HEK293 (cell line): Measurements from ENCODE around the gene IL3.

ENCODE experiments used
- CTCF ChIA-PET: fragments of 350-600 bp; formaldehyde crosslinking; extraction: SDS; loops from one replicate; lab custom pipeline; 2021; ENCODE audit warnings: antibody characterized with exemption; lab: Yijun Ruan, JAX
- POLR2A ChIA-PET: fragments of 300-600 bp; formaldehyde crosslinking; extraction: SDS; loops from one replicate; lab custom pipeline; 2020; ENCODE audit warnings: antibody characterized with exemption, inconsistent platforms; lab: Yijun Ruan, JAX
- H3K27ac ChIP-seq: fragments of 200-500 bp; sonication (Bioruptor generic); 2 replicates; pipeline ENCODE4 v1.5.1; 2014; ENCODE audit warnings: low read depth, low read length, control low read depth, inconsistent platforms; ENCODE audit errors: extremely low read depth
- H3K36me3 ChIP-seq, 2 experiments: fragments of 200-500 bp in 1 of 2; sonication (Bioruptor generic) in 1 of 2; 1 replicate in 1 of 2; 2 replicates in 1 of 2; pipeline ENCODE4 v1.5.1; 2014 to 2017; ENCODE audit warnings: inconsistent platforms in 2 of 2, low read length in 2 of 2; ENCODE audit not compliant: control insufficient read depth in 2 of 2, insufficient read depth in 1 of 2
- H3K4me1 ChIP-seq: fragments of 200-500 bp; sonication (Bioruptor generic); 2 replicates; pipeline ENCODE4 v1.5.1; 2014; ENCODE audit warnings: mild to moderate bottlenecking, low read length, inconsistent platforms; ENCODE audit not compliant: control insufficient read depth, insufficient read depth
- H3K4me3 ChIP-seq: 2 replicates; pipeline ENCODE4 v1.5.1; 2011; ENCODE audit warnings: low read depth, mild to moderate bottlenecking, control low read depth, low read length, moderate library complexity
- H3K9me3 ChIP-seq: fragments of 200-500 bp; sonication (Bioruptor generic); 2 replicates; pipeline ENCODE4 v1.5.1; 2014; ENCODE audit warnings: low read depth, low read length, inconsistent platforms; ENCODE audit not compliant: control insufficient read depth, insufficient read depth
- BCL6B ChIP-seq: fragments of 450-650 bp; formaldehyde crosslinking; IDR thresholded peaks from 2 replicates; pipeline ENCODE4 v1.5.1; 2017; ENCODE audit warnings: missing biosample characterization, missing genetic modification characterization
- HOXD13 ChIP-seq: sonication (generic); formaldehyde crosslinking; IDR thresholded peaks from 2 replicates; pipeline ENCODE4 v1.8.0; 2022; ENCODE audit warnings: missing genetic modification reagents, borderline replicate concordance
- PRDM10 ChIP-seq: fragments of 450-650 bp; formaldehyde crosslinking; IDR thresholded peaks from 2 replicates; pipeline ENCODE4 v1.5.1; 2016; ENCODE audit warnings: missing biosample characterization, missing genetic modification characterization
- ZBTB26 ChIP-seq: fragments of 450-650 bp; formaldehyde crosslinking; optimal IDR thresholded peaks from 2 replicates; pipeline ENCODE3; 2016; ENCODE audit warnings: missing biosample characterization, mild to moderate bottlenecking, missing genetic modification characterization
- ZFHX2 ChIP-seq: fragments of 450-650 bp; formaldehyde crosslinking; conservative IDR thresholded peaks from 2 replicates; pipeline ENCODE4 v1.5.1; 2016; ENCODE audit warnings: missing biosample characterization, missing genetic modification characterization
- ZNF114 ChIP-seq: fragments of 450-650 bp; formaldehyde crosslinking; IDR thresholded peaks from 2 replicates; pipeline ENCODE4 v1.5.0; 2017; ENCODE audit warnings: missing biosample characterization, missing genetic modification characterization
- ZNF132 ChIP-seq: fragments of 450-650 bp; formaldehyde crosslinking; IDR thresholded peaks from 2 replicates; pipeline ENCODE4 v1.5.1; 2017; ENCODE audit warnings: missing biosample characterization, missing genetic modification characterization, borderline replicate concordance
- ZNF148 ChIP-seq: fragments of 450-650 bp; formaldehyde crosslinking; IDR thresholded peaks from 2 replicates; pipeline ENCODE4 v1.5.0; 2017; ENCODE audit warnings: missing biosample characterization, missing genetic modification characterization, borderline replicate concordance
- ZNF26 ChIP-seq: fragments of 450-650 bp; formaldehyde crosslinking; IDR thresholded peaks from 2 replicates; pipeline ENCODE4 v1.5.1; 2016; ENCODE audit warnings: missing biosample characterization, missing genetic modification characterization
- ZNF266 ChIP-seq: fragments of 450-650 bp; formaldehyde crosslinking; IDR thresholded peaks from 2 replicates; pipeline ENCODE4 v1.5.1; 2016; ENCODE audit warnings: missing biosample characterization, missing genetic modification characterization, low read depth
- ZNF274 ChIP-seq, 2 experiments: fragments of 200-500 bp in 1 of 2; fragments of 450-650 bp in 1 of 2; sonication (Bioruptor generic) in 1 of 2; formaldehyde crosslinking in 1 of 2; IDR thresholded peaks; 2 replicates each; pipeline versions ENCODE4 v1.5.1 to v1.6.1; 2014 to 2016; ENCODE audit warnings: borderline replicate concordance in 1 of 2, inconsistent platforms in 1 of 2, low read length in 1 of 2, missing biosample characterization in 1 of 2, missing genetic modification characterization in 1 of 2
- ZNF398 ChIP-seq: fragments of 450-650 bp; formaldehyde crosslinking; IDR thresholded peaks from 2 replicates; pipeline ENCODE4 v1.5.1; 2017; ENCODE audit warnings: missing biosample characterization, missing genetic modification characterization
- ZNF416 ChIP-seq: fragments of 450-650 bp; formaldehyde crosslinking; IDR thresholded peaks from 2 replicates; pipeline ENCODE4 v1.5.1; 2016; ENCODE audit warnings: missing biosample characterization, missing genetic modification characterization
- ZNF423 ChIP-seq: fragments of 450-650 bp; formaldehyde crosslinking; IDR thresholded peaks from 2 replicates; pipeline ENCODE4 v1.5.1; 2016; ENCODE audit warnings: missing biosample characterization, missing genetic modification characterization
- ZNF548 ChIP-seq: fragments of 450-650 bp; formaldehyde crosslinking; IDR thresholded peaks from 2 replicates; pipeline ENCODE4 v1.5.1; 2016; ENCODE audit warnings: missing biosample characterization, missing genetic modification characterization
- ZNF623 ChIP-seq: fragments of 450-650 bp; formaldehyde crosslinking; IDR thresholded peaks from 2 replicates; pipeline ENCODE4 v1.5.1; 2016; ENCODE audit warnings: missing biosample characterization, missing genetic modification characterization
- ZNF626 ChIP-seq: fragments of 450-650 bp; sonication (Bioruptor Pico); formaldehyde crosslinking; IDR thresholded peaks from 2 replicates; pipeline ENCODE4 v1.5.1; 2018; ENCODE audit warnings: missing biosample characterization, missing genetic modification characterization, inconsistent platforms
- ZNF785 ChIP-seq: fragments of 450-650 bp; formaldehyde crosslinking; IDR thresholded peaks from 2 replicates; pipeline ENCODE4 v1.5.1; 2016; ENCODE audit warnings: missing biosample characterization, missing genetic modification characterization

The IL3 gene

GRCh38 chr5:132020568-132021339 is 39.7 kb upstream of the IL3 start:
- Histone ChIP-seq H3K4me3 (no peak overlapping the region), H3K4me1 (no peaks in the 10 kb centered on the region), H3K27ac (no peak overlapping the region), H3K36me3 (no peaks in the 10 kb centered on the region), H3K9me3 (no peaks in the 10 kb centered on the region)
- POLR2A ChIA-PET, result interaction anchor here (0.5 kb wide), 1 partner anchor 39 kb away, joined by 3 read pairs; no protein-coding TSS in a partner anchor
- CTCF ChIA-PET, result interaction anchor here (0.6 kb wide), 2 partner anchors 42 to 223 kb away, joined by 3 read pairs; no protein-coding TSS in a partner anchor
- TF ChIP-seq HOXD13 (no peak), ZNF626 (tag by site-specific recombination) (no peak), ZNF785 (tag by site-specific recombination) (no peak), ZNF266 (tag by site-specific recombination) (no peak), PRDM10 (tag by site-specific recombination) (no peak), ZBTB26 (no peak), ZNF114 (no peak), ZNF148 (tag by site-specific recombination) (no peak), ZFHX2 (no peak), ZNF132 (tag by site-specific recombination) (no peak), ZNF623 (no peak), ZNF423 (tag by site-specific recombination) (no peak)

- TF ChIP-seq ZNF548 (no peak), ZNF416 (tag by site-specific recombination) (no peak), ZNF26 (tag by site-specific recombination) (no peak), ZNF274 (IDR thresholded peaks at IDR 0.05; ENCODE audit: low read length) (no peak), ZNF274 (tag by site-specific recombination; IDR thresholded peaks at IDR 0.05; ENCODE audit: borderline replicate concordance) (no peak), BCL6B (tag by site-specific recombination) (no peak), ZNF398 (tag by site-specific recombination) (no peak)
- H3K27ac ChIP-seq, result no peak overlapping the region
- H3K9me3 ChIP-seq, result no peaks in the 10 kb centered on the region
- no peaks in the 10 kb centered on the region for H3K36me3 ChIP-seq
- no peaks in the 10 kb centered on the region for H3K4me1 ChIP-seq
- ChIA-PET POLR2A (no interaction called here), CTCF (interaction anchor here (0.5 kb wide), 1 partner anchor 129 kb away, joined by 3 read pairs; no protein-coding TSS in a partner anchor)
- H3K4me3 ChIP-seq, result no peak overlapping the region
Observed at GRCh38 chr5:132021654-132022053, 38.8 kb upstream of the IL3 start.
